ENCODE results near the gene AQP12A.
"Not testable (repeated sequence)": the region's sequence is repeated elsewhere in the genome, so short reads cannot be mapped to it uniquely, and the experiment has no call there.

AQP12A gene

GRCh38 chr2:240687741-240688552 is 3.7 kb upstream of the AQP12A start:
- DNase-seq (ENCODE audit: low read depth in 2 of 2): no peak

GRCh38 chr2:240688553-240688919 is 3.1 kb upstream of the AQP12A start:
- no peak for DNase-seq (ENCODE audit: low read depth in 2 of 2)

GRCh38 chr2:240689975-240690374 is 1.7 kb upstream of the AQP12A start:
- no peak for DNase-seq (ENCODE audit: low read depth in 2 of 2)

- not testable (repeated sequence) for DNase-seq (ENCODE audit: low read depth in 2 of 2)
Measured at GRCh38 chr2:240690421-240691074, 1.1 kb upstream of the AQP12A start.

- not testable (repeated sequence) for DNase-seq (ENCODE audit: low read depth in 2 of 2)
Measured at GRCh38 chr2:240691075-240691427, 615 bp upstream of the AQP12A start.

GRCh38 chr2:240692583-240693561 is 1.2 kb downstream of the AQP12A start:
- not testable (repeated sequence) for DNase-seq (ENCODE audit: low read depth in 2 of 2)

DNA sequence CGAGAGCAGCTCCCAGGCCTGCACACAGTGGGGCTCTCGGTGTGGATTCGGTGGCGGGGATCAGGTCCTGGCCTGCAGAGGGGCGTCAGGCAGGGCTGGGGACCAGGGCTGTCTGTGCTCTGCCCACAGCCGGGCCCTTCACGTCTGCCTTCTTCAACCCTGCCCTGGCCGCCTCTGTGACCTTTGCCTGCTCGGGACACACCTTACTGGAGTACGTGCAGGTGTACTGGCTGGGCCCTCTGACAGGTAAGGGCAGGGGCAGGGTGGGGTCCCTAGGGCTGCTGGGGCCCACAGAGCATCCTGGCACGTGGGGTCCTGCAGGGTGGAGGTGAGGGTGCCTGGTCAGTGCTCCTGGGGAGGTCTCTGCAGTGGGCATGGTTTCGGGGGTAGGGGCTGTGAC is 2.6 kb downstream of the AQP12A start:
- DNase-seq (ENCODE audit: low read depth in 2 of 2): not testable (repeated sequence)

GRCh38 chr2:240695593-240695992 is 3.9 kb downstream of the AQP12A start:
- not testable (repeated sequence) for DNase-seq (ENCODE audit: low read depth in 2 of 2)

DNA sequence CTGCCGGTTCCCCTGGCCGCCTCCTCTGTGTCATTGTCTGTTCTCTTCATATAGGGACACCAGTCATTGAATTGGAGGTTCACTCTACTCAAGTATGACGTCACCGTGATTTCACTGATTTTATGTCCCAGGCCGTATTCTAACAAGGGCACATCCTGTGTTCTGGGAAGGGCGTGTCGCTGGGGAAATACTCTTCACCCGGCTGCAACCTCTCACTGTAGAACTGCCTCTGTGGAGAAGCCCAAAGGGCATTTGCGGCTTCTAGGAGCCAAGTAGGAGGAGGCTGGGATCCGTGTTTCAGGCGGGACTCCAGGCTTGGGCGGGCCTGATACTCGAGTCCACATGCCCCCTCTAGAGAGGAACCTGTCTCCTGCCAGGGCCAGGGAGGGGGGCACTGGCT is 4.8 kb downstream of the AQP12A start:
- not testable (repeated sequence) for DNase-seq (ENCODE audit: low read depth in 2 of 2)

GRCh38 chr2:240698852-240699561 is 7.3 kb downstream of the AQP12A start:
- not testable (repeated sequence) for DNase-seq (ENCODE audit: low read depth in 2 of 2)

GRCh38 chr2:240699835-240700234 is 8.2 kb downstream of the AQP12A start:
- not testable (repeated sequence) for DNase-seq (ENCODE audit: low read depth in 2 of 2)

DNA sequence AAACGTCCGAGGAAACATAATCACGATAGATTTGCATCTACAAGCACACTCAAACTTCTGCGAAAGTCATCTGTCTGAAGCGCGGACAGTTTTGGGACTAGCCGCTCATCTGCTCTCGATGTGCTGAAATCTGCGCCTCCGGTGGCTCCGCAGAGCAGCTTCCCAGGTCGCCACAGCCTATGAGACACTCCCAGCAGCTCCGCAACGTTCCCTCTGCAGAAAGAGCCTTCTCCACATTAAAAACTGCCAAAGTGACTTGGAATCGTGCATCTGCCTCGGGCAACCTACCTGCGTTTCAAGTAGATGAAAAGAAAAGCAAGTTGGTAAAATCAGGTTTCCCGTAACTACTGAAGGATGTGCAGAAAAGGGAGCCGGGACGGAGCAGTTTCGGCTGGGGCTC is 8.9 kb downstream of the AQP12A start:
- not testable (repeated sequence) for DNase-seq (ENCODE audit: low read depth in 2 of 2)

DNA sequence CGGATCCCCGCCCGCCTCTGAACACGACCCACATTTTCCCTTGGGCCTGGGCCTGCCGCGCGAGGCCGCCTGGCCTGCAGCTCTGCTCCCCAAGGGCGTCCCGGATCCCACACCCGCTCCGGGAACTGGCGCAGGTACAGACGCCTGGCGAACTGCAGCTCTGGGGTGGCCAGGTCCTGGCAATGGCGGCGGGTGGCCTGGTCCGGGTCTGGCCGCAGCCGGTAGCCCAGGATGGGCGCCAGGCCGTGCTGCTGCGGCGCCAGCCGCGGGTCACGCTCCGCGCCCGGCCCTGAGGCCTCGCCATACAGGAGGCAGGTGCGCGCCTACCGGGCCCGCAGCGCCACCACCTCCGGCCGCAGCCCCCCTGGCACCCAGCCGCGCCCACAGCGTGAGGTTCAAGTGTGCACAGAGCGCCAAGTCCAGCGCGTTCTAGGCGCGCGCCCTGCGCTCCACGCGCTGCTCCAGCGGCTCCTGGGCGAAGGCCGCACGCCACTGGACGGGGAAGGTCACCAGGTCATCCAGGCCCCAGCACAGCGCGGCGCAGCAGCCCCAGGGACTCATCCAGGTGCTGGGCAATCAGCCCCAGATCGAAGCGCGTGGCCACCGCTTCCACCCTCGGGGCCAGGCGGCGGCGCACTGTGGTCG is 9.5 kb downstream of the AQP12A start:
- no peak for DNase-seq (ENCODE audit: low read depth in 2 of 2)

GRCh38 chr2:240701736-240702639 is 10.3 kb downstream of the AQP12A start:
- no peak for DNase-seq (ENCODE audit: low read depth in 2 of 2)

DNA sequence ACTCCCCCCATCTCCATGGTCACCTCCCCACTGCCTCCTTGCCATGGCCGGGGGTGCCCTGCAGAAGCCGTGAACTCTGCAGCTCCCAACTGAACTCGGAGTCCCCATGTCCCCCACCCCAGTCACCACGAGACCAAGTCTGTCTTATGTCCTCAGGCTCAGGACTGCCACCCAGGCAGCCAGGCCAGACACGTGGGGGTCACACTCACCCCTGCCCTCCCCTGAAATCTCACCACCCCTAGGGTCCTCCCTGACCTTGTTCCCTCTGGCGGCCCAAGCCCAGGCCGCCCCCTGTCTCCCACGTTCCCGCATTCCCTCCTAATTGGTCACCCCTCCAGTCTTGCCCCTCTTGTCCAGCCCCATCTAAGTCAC is 11.0 kb downstream of the AQP12A start:
- no peak for DNase-seq (ENCODE audit: low read depth in 2 of 2)

DNA sequence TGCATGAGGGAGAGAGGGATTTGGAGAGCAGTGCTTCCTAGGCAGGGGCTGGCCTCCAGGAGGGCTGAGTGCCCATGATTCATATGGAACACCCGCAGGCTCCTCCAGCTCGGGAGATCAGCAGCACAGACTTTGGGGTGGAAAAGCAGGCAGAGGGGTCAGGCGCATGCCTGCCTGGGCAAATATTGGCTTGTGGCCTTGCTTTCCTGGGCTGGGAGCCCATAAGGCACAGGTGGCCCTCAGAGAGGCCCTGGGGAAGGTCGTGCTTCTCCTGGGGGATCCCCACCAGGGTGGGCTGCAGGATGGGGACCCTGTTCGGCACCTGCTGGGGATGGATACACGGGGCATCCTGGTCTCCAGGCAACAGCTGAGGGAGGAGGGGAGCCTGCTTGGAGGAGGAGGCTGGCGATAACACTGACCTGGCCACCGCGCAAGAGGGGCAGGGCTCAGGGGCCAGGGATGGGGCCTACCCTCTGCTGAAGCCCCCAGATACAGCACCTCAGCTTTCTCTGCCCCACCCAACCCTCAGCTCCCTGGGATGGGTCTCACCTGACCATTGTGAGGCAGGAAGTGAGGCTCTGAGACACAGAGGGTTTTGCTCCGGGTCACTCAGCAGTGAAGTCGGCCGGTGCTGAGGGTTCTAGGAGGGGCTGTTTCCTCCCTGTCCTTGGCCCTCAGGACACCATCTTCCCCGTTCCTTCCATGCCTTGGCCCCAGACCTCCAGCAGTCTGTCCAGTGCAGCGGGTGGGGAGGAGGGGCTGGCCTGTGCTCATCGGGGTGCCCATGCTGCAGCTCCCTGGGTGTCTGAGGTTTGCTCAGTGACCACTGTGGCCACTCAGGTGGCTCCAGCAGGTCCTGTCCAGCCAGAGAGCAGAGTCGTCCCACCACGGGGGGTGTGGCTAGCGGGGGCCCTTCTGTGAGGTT is 12.0 kb downstream of the AQP12A start:
- DNase-seq (ENCODE audit: low read depth in 2 of 2): no peak

DNA sequence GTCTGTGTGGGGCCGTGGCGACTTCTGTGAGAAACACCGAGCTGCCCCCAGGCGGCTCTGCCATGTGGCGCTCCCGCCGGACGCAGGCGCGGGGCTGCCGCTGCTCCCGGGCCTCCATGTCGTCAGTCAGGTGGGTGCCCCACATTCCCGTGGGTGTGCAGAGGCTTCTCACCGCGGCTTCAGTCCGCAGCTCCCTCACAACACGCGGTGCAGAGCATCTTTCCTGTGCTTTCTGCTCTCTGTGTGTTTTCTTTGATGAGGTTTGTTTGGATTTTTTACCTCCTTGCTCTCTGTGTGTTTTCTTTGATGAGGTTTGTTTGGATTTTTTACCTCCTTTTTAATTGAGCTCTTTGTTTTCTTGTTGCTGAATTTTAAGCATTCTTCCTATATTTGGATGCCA is 13.0 kb downstream of the AQP12A start:
- DNase-seq (ENCODE audit: low read depth in 2 of 2): peak; percentile 3 to 8

GRCh38 chr2:240705204-240705791 is 13.6 kb downstream of the AQP12A start:
- DNase-seq (ENCODE audit: low read depth in 2 of 2): no peak

Measured in stimulated activated CD8-positive, alpha-beta memory T cell treated with anti-CD3 and anti-CD28 coated beads, Interleukin-15, amount 100 ng/mL, for 48 hours (primary cell).